ENCODE measurements around the gene HBD.

The HBD gene

DNA sequence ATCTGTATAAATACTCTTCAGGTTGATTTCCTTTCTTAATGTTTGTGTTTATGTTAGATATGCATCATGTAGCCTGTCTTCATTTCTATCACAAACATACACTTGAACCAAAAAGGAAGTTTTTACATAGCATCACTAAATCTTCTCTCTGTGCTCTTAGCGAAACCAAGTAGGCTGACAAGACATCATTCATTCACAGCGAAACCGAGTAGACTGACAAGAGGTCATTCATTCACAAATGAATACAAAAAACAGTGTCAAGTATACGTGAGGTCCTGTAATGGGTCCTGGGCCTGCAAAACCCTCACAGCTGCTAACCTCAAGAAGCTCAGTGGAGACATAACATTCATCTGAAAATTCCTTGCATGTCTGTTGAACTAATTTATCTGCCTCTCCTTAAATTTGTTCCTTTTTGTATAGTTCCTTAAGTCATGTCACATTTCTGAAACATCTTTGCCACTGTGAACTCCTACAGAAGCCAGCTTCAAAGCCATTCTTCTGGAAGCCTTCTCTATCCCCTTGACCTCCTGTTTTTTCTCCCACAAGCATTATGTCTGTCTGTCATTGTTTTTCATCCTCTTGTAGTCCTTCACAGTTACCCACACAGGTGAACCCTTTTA, 45.3 kb upstream of the HBD start:
- TF ChIP-seq, protein P1, sequence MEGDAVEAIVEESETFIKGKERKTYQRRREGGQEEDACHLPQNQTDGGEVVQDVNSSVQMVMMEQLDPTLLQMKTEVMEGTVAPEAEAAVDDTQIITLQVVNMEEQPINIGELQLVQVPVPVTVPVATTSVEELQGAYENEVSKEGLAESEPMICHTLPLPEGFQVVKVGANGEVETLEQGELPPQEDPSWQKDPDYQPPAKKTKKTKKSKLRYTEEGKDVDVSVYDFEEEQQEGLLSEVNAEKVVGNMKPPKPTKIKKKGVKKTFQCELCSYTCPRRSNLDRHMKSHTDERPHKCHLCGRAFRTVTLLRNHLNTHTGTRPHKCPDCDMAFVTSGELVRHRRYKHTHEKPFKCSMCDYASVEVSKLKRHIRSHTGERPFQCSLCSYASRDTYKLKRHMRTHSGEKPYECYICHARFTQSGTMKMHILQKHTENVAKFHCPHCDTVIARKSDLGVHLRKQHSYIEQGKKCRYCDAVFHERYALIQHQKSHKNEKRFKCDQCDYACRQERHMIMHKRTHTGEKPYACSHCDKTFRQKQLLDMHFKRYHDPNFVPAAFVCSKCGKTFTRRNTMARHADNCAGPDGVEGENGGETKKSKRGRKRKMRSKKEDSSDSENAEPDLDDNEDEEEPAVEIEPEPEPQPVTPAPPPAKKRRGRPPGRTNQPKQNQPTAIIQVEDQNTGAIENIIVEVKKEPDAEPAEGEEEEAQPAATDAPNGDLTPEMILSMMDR (IDR thresholded peaks at IDR 0.05; ENCODE audit: low read depth, low read length, missing control alignments): no peak
- H3K4me3 ChIP-seq (replicated peaks; ENCODE audit: low read depth, low read length): no peak overlapping the region
- DNase-seq (ENCODE audit: extremely low read depth, low read depth): no peak

DNA sequence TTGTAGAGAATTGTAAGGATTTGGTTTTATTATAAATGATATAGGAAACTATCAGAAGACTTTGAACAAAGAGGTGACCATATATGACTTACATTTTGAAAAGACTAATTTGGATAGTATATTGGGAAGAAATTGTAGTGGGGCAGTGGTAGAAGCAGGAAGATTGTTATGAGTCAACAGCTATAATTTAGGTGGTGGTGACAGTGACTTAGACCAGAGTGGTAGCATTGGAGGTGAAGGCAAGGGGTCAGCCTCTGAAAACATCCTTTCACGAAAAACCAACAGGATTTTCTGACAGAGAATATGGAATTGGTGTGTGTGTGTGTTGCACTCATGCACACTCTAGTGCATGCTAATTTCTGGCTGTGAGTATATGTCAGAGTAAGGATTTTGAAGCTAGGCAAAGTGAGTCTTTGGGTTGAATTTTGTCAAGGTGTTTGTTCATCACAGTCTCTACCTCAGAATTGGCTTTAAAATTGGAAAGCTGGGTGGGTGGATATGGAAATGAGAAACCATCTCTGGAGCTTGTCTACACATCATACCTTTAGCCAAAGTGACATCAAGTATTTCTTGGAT, 43.6 kb upstream of the HBD start:
- TF ChIP-seq, protein P1 (IDR thresholded peaks at IDR 0.05; ENCODE audit: low read depth, low read length, missing control alignments): no peak
- DNase-seq (ENCODE audit: extremely low read depth, low read depth): no peak
- H3K4me3 ChIP-seq (replicated peaks; ENCODE audit: low read depth, low read length): no peak overlapping the region

DNA sequence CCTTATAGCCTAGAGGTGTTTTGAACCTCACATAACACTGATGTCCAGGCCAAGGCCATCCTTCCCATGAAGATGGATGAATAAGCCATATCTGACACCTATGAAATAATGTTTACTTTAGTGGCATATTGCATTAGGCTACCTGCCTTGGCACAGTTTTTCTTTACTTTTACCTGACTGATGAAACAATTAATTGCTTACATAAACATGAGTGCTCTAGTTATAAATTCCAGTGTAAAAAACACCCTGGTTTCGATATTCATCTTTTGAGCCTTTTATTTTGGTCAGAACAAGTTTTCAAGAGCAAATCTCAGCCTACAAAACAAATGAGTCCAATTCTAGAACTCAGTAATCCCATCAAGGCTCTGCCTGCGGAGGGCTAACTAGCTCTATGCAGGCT, 42.4 kb upstream of the HBD start:
- TF ChIP-seq, protein P1 (IDR thresholded peaks at IDR 0.05; ENCODE audit: low read depth, low read length, missing control alignments): no peak
- no peak for DNase-seq (ENCODE audit: extremely low read depth, low read depth)
- no peak overlapping the region for H3K4me3 ChIP-seq (replicated peaks; ENCODE audit: low read depth, low read length)

GRCh38 chr11:5275369-5276110, 41.3 kb upstream of the HBD start:
- H3K4me3 ChIP-seq (replicated peaks; ENCODE audit: low read depth, low read length): no peak overlapping the region
- no peak for DNase-seq (ENCODE audit: extremely low read depth, low read depth)
- TF ChIP-seq, protein P1 (IDR thresholded peaks at IDR 0.05; ENCODE audit: low read depth, low read length, missing control alignments): no peak

GRCh38 chr11:5274395-5274794, 40.1 kb upstream of the HBD start:
- H3K4me3 ChIP-seq (replicated peaks; ENCODE audit: low read depth, low read length): no peak overlapping the region
- no peak for DNase-seq (ENCODE audit: extremely low read depth, low read depth)
- TF ChIP-seq, protein P1 (IDR thresholded peaks at IDR 0.05; ENCODE audit: low read depth, low read length, missing control alignments): no peak

DNA sequence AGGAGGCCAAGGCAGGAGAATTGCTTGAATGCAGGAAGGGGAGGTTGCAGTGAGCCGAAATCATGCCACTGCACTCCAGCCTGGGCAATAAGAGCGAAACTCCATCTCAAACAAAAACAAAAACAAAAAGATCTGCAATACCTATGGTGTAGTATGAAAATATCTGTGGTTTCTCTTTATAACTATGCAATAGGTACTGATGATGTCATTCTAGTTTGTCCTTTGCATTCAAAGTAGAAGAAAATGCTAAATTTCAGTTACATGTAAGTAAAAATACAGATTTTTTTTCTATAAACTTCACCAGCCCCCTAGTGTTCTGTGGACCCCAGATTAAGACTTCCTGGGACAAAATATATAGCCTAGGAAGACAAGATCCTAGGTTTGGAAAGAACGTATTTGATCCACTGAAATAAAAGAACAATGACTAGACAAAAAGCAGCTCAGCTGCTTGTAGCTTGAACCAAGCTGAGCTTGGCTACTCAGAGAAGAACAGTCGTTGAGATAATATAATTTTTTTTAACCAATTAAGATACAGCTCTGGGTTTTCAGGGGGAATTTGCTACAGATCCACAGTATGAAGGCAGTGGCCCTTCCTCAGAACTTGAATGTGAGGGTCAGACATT, 38.2 kb upstream of the HBD start:
- TF ChIP-seq, protein P1 (IDR thresholded peaks at IDR 0.05; ENCODE audit: low read depth, low read length, missing control alignments): no peak
- no peak for DNase-seq (ENCODE audit: extremely low read depth, low read depth)
- no peak overlapping the region for H3K4me3 ChIP-seq (replicated peaks; ENCODE audit: low read depth, low read length)
